ENCODE measurements around the gene FOCAD.

Gene FOCAD

GRCh38 chr9:21031808-21032183 is 347.7 kb downstream of the FOCAD start:
- Histone ChIP-seq H3K36me3 (ENCODE audit: control insufficient read depth in 2 of 2, insufficient read depth in 1 of 2, low read length in 2 of 2) (no peaks in the 10 kb centered on the region), H3K4me1 (ENCODE audit: control insufficient read depth, insufficient read depth, low read length) (no peaks in the 10 kb centered on the region), H3K9me3 (ENCODE audit: control insufficient read depth, insufficient read depth, low read depth, low read length) (no peaks in the 10 kb centered on the region), H3K27ac (ENCODE audit: extremely low read depth, low read depth, low read length) (no peak overlapping the region), H3K4me3 (ENCODE audit: low read depth, low read length) (no peak overlapping the region)
- POLR2A ChIA-PET: no interaction called here
- TF ChIP-seq ZBTB21 (tag by site-specific recombination; IDR thresholded peaks at IDR 0.05): no peak
- no peak for TF ChIP-seq ZNF146 (tag by site-specific recombination; IDR thresholded peaks at IDR 0.05)
- TF ChIP-seq ZNF138 (tag by site-specific recombination; IDR thresholded peaks at IDR 0.05; ENCODE audit: borderline replicate concordance): no peak
- no peak for TF ChIP-seq ZNF549 (tag by site-specific recombination; IDR thresholded peaks at IDR 0.05)
- TF ChIP-seq ZNF585B (tag by site-specific recombination; IDR thresholded peaks at IDR 0.05): no peak
- no peak for TF ChIP-seq IKZF3 (tag by site-specific recombination; IDR thresholded peaks at IDR 0.05)
- TF ChIP-seq ZBTB17 (tag by site-specific recombination; IDR thresholded peaks at IDR 0.05): no peak
- TF ChIP-seq SCRT2 (tag by site-specific recombination; IDR thresholded peaks at IDR 0.05): no peak
- no peak for TF ChIP-seq ZNF184 (tag by site-specific recombination; IDR thresholded peaks at IDR 0.05)
- TF ChIP-seq ZFHX2 (tag by site-specific recombination; conservative IDR thresholded peaks at IDR 0.05): no peak
- TF ChIP-seq ZNF76 (tag by site-specific recombination; IDR thresholded peaks at IDR 0.05; ENCODE audit: borderline replicate concordance, low read depth): no peak
- CTCF ChIA-PET: no interaction called here

- TF ChIP-seq ZSCAN4 (tag by site-specific recombination; IDR thresholded peaks at IDR 0.05) (no peak), KLF1 (tag by site-specific recombination; IDR thresholded peaks at IDR 0.05) (no peak), ZNF112 (tag by site-specific recombination; IDR thresholded peaks at IDR 0.05) (no peak), PRDM10 (tag by site-specific recombination; IDR thresholded peaks at IDR 0.05) (no peak), ZNF433 (tag by site-specific recombination; IDR thresholded peaks at IDR 0.05; ENCODE audit: low read depth) (no peak), FEZF1 (tag by site-specific recombination; IDR thresholded peaks at IDR 0.05) (no peak), ZNF280D (tag by site-specific recombination; IDR thresholded peaks at IDR 0.05) (no peak), ZNF623 (tag by site-specific recombination; IDR thresholded peaks at IDR 0.05) (no peak), GLIS2 (tag by site-specific recombination; IDR thresholded peaks at IDR 0.05) (no peak), SCRT1 (tag by site-specific recombination; IDR thresholded peaks at IDR 0.05; ENCODE audit: borderline replicate concordance) (no peak), ZNF514 (tag by site-specific recombination; IDR thresholded peaks at IDR 0.05) (no peak), ZNF777 (tag by site-specific recombination; IDR thresholded peaks at IDR 0.05; ENCODE audit: borderline replicate concordance) (no peak), SP7 (tag by site-specific recombination; IDR thresholded peaks at IDR 0.05) (no peak), KLF7 (tag by site-specific recombination; IDR thresholded peaks at IDR 0.05; ENCODE audit: borderline replicate concordance) (no peak), GFI1B (tag by site-specific recombination; IDR thresholded peaks at IDR 0.05) (no peak), ZNF600 (tag by site-specific recombination; IDR thresholded peaks at IDR 0.05) (no peak), ZNF175 (tag by site-specific recombination; IDR thresholded peaks at IDR 0.05) (no peak), ZNF354C (tag by site-specific recombination; IDR thresholded peaks at IDR 0.05; ENCODE audit: borderline replicate concordance, low read depth) (no peak)
- Histone ChIP-seq H3K36me3 (ENCODE audit: control insufficient read depth in 2 of 2, insufficient read depth in 1 of 2, low read length in 2 of 2) (no peaks in the 10 kb centered on the region), H3K9me3 (ENCODE audit: control insufficient read depth, insufficient read depth, low read depth, low read length) (no peaks in the 10 kb centered on the region), H3K27ac (ENCODE audit: extremely low read depth, low read depth, low read length) (no peak overlapping the region), H3K4me1 (ENCODE audit: control insufficient read depth, insufficient read depth, low read length) (no peaks in the 10 kb centered on the region), H3K4me3 (ENCODE audit: low read depth, low read length) (no peak overlapping the region)
- ChIA-PET CTCF (no interaction called here), POLR2A (no interaction called here)
These were observed 353.2 kb downstream of the FOCAD start for GRCh38 chr9:21037278-21037677.

Measured in HEK293 (cell line).